NCI-H345 (cell line): ENCODE measurements around the gene CDADC1.

Source experiments
- DNase-seq: peaks from one replicate; lab custom pipeline; 2025; lab: John Stamatoyannopoulos, UW

The CDADC1 gene

GRCh38 chr13:49295244-49295643 lies 47.5 kb downstream of the CDADC1 start:
- no peak for DNase-seq

GRCh38 chr13:49296659-49297058 lies 48.9 kb downstream of the CDADC1 start:
- no peak for DNase-seq

GRCh38 chr13:49297338-49297737 lies 49.6 kb downstream of the CDADC1 start:
- no peak for DNase-seq

- DNase-seq = no peak
Measured at GRCh38 chr13:49298416-49298815, 50.7 kb downstream of the CDADC1 start.

GRCh38 chr13:49298903-49299605 lies 51.3 kb downstream of the CDADC1 start:
- no peak for DNase-seq

GRCh38 chr13:49300276-49300675 lies 52.6 kb downstream of the CDADC1 start:
- DNase-seq = no peak

- DNase-seq = peak; percentile 26
Measured at GRCh38 chr13:49300739-49301589, 53.2 kb downstream of the CDADC1 start.

GRCh38 chr13:49302222-49302621 lies 54.5 kb downstream of the CDADC1 start:
- no peak for DNase-seq

- DNase-seq = no peak
Measured at GRCh38 chr13:49302817-49303216, 55.1 kb downstream of the CDADC1 start.

GRCh38 chr13:49303533-49304252 lies 56.0 kb downstream of the CDADC1 start:
- DNase-seq = no peak

- DNase-seq = no peak
Measured at GRCh38 chr13:49304356-49304755, 56.6 kb downstream of the CDADC1 start.

GRCh38 chr13:49304763-49305700 lies 57.3 kb downstream of the CDADC1 start:
- DNase-seq = no peak

GRCh38 chr13:49305792-49306425 lies 58.2 kb downstream of the CDADC1 start:
- no peak for DNase-seq

GRCh38 chr13:49307365-49307764 lies 59.6 kb downstream of the CDADC1 start:
- DNase-seq = no peak

GRCh38 chr13:49308097-49308875 lies 60.6 kb downstream of the CDADC1 start:
- DNase-seq = no peak

GRCh38 chr13:49308921-49309408 lies 61.2 kb downstream of the CDADC1 start:
- DNase-seq = no peak

GRCh38 chr13:49310251-49310650 lies 62.5 kb downstream of the CDADC1 start:
- no peak for DNase-seq

GRCh38 chr13:49311816-49312215 lies 64.1 kb downstream of the CDADC1 start:
- DNase-seq = no peak

GRCh38 chr13:49314344-49314882 lies 66.7 kb downstream of the CDADC1 start:
- no peak for DNase-seq

GRCh38 chr13:49315036-49315565 lies 67.4 kb downstream of the CDADC1 start:
- DNase-seq = no peak
